GM12878 (cell line): ENCODE results near the gene BORCS6. TPM values are rescaled to one million over a fixed set of nuclear protein-coding genes. Genes with fewer than 3 reads are reported as not detected.

Experiments
- ASH2L ChIP-seq: fragments of 300-600, 200-600 bp; sonication (generic); IDR thresholded peaks from 2 replicates; pipeline ENCODE4 v1.6.1; 2017; ENCODE audit warnings: low read depth, mild to moderate bottlenecking, borderline replicate concordance
- BRCA1 ChIP-seq: IDR thresholded peaks from 2 replicates; pipeline ENCODE4 v1.6.1; 2011; ENCODE audit warnings: low read depth, low read length, improper control_type of control experiment
- HDAC6 ChIP-seq: fragments of 200-600 bp; sonication (generic); IDR thresholded peaks from one replicate; pipeline ENCODE4 v1.8.0; 2017; ENCODE audit warnings: antibody characterized with exemption; ENCODE audit not compliant: unreplicated experiment
- JUNB ChIP-seq: IDR thresholded peaks from 2 replicates; pipeline ENCODE4 v1.6.1; 2016; ENCODE audit warnings: antibody characterized with exemption, mild to moderate bottlenecking
- MTA2 ChIP-seq: fragments of 450-650 bp; IDR thresholded peaks from 2 replicates; pipeline ENCODE4 v1.6.1; 2016; ENCODE audit warnings: low read depth, mild to moderate bottlenecking, moderate library complexity
- MXI1 ChIP-seq: fragments of 150-350 bp; IDR thresholded peaks from 2 replicates; pipeline ENCODE4 v1.6.1; 2011; ENCODE audit warnings: low read depth, mild to moderate bottlenecking, inconsistent platforms, low read length, improper control_type of control experiment
- NRF1 ChIP-seq: conservative IDR thresholded peaks from 2 replicates; pipeline ENCODE4 v1.6.1; 2011; ENCODE audit warnings: mild to moderate bottlenecking, low read depth, low read length, improper control_type of control experiment
- PAX5 ChIP-seq: IDR thresholded peaks from 2 replicates; pipeline ENCODE4 v1.6.1; 2011; ENCODE audit warnings: low read depth, low read length, borderline replicate concordance
- POLR2AphosphoS5 ChIP-seq: IDR thresholded peaks from 2 replicates; pipeline ENCODE4 v1.6.1; 2011; ENCODE audit warnings: mild to moderate bottlenecking, low read length, inconsistent platforms
- SIX5 ChIP-seq: IDR thresholded peaks from 2 replicates; pipeline ENCODE4 v1.6.1; 2011; ENCODE audit warnings: mild to moderate bottlenecking, low read depth, low read length, moderate library complexity; ENCODE audit not compliant: severe bottlenecking
- STAT3 ChIP-seq: IDR thresholded peaks from 2 replicates; pipeline ENCODE4 v1.6.1; 2011; ENCODE audit warnings: low read depth, low read length, improper control_type of control experiment
- ZNF622 ChIP-seq: fragments of 450-650 bp; IDR thresholded peaks from 2 replicates; pipeline ENCODE4 v1.6.1; 2017; ENCODE audit warnings: mild to moderate bottlenecking, inconsistent platforms
- polyA plus RNA-seq, 11 experiments: library from polyadenylated mRNA; depleted of rRNA in 4 of 11; unstranded in 6 of 11; stranded (reverse) in 5 of 11; fragments of >200 nt; fragmentation: Nextera tagmentation in 4 of 11; fragmentation: Illumina TruSeq in 1 of 11; extraction: Ambion mirVana in 4 of 11; extraction: Trizol in 1 of 11; gene quantifications; 1 replicate in 1 of 11; 2 replicates in 10 of 11; pipeline versions ENCODE4 v1.2.1 to v1.2.3, GENCODE V29; 2011 to 2016; ENCODE audit warnings: inconsistent platforms in 2 of 11, missing spikeins in 2 of 11, low read depth in 1 of 11
- total RNA-seq, 4 experiments: library from RNA; depleted of rRNA in 3 of 4; stranded (reverse); fragments of >200 nt in 3 of 4; fragmentation: Illumina TruSeq in 1 of 4; extraction: Trizol in 1 of 4; gene quantifications; 2 replicates each; pipeline versions ENCODE4 v1.2.1 to v1.2.3, GENCODE V29; 2013 to 2021
- TF ChIP-seq, protein P1 (sequence below): IDR thresholded peaks from 2 replicates; pipeline ENCODE4 v1.6.1; 2012; ENCODE audit warnings: improper control_type of control experiment, low read depth, low read length; ENCODE audit not compliant: insufficient replicate concordance
- TF ChIP-seq, protein P2 (sequence below): fragments of 450-650 bp; IDR thresholded peaks from 2 replicates; pipeline ENCODE4 v1.6.1; 2017; ENCODE audit warnings: low read depth, mild to moderate bottlenecking, moderate library complexity
- TF ChIP-seq, protein P3 (sequence below): fragments of 450-650 bp; IDR thresholded peaks from 2 replicates; pipeline ENCODE4 v1.6.1; 2017; ENCODE audit warnings: mild to moderate bottlenecking, low read depth, inconsistent platforms; ENCODE audit not compliant: poor library complexity, severe bottlenecking
- TF ChIP-seq, protein P4 (sequence below): fragments of 450-650 bp; IDR thresholded peaks from 2 replicates; pipeline ENCODE4 v1.6.1; 2017; ENCODE audit warnings: antibody characterized with exemption, mild to moderate bottlenecking, moderate library complexity

BORCS6 gene
- total and polyA plus RNA-seq, 10 of the 15 experiments (the other 5 are each of a cell fraction or from before 2014, with no cell fraction given): 0.37 to 14.1 (median 6.7) TPM

DNA sequence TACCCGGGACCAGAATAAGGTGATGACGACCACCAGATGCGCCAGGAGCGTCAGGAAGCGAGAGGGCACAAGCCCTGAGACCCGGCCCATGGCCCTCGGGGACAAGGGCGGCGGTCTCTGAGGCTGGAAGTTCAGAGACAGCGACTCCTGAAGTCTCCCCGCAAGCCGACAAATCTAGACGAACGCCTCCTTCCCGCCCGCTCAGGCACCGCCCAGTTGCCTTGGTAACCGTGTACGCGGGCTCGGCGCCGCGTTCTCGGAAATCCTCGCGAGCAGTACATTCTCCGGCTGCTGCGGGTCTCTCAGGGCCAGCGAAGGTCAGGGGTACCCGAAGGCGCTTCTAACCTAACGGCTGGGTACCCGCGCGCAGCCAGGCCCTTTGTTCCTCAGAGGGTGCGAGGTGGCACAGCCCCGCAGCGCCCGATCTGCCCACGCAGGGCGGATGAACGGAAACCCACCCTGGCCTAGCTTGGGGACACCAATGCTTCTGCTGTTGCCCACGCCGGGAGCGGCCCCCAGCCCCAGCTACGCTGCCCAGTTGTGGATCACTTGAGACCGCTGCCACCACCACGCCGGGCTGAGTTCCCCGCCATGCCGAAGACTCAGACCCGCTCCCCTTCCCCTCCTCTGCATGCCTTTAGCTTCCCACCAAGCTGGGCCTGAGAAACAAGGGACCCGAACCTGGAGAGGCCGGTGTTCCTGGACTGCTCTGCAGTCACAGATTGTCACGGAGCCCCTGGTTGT lies 13.6 kb downstream of the BORCS6 start, which contains the start of gene TMEM107 (continued):
- TF ChIP-seq, protein P1, sequence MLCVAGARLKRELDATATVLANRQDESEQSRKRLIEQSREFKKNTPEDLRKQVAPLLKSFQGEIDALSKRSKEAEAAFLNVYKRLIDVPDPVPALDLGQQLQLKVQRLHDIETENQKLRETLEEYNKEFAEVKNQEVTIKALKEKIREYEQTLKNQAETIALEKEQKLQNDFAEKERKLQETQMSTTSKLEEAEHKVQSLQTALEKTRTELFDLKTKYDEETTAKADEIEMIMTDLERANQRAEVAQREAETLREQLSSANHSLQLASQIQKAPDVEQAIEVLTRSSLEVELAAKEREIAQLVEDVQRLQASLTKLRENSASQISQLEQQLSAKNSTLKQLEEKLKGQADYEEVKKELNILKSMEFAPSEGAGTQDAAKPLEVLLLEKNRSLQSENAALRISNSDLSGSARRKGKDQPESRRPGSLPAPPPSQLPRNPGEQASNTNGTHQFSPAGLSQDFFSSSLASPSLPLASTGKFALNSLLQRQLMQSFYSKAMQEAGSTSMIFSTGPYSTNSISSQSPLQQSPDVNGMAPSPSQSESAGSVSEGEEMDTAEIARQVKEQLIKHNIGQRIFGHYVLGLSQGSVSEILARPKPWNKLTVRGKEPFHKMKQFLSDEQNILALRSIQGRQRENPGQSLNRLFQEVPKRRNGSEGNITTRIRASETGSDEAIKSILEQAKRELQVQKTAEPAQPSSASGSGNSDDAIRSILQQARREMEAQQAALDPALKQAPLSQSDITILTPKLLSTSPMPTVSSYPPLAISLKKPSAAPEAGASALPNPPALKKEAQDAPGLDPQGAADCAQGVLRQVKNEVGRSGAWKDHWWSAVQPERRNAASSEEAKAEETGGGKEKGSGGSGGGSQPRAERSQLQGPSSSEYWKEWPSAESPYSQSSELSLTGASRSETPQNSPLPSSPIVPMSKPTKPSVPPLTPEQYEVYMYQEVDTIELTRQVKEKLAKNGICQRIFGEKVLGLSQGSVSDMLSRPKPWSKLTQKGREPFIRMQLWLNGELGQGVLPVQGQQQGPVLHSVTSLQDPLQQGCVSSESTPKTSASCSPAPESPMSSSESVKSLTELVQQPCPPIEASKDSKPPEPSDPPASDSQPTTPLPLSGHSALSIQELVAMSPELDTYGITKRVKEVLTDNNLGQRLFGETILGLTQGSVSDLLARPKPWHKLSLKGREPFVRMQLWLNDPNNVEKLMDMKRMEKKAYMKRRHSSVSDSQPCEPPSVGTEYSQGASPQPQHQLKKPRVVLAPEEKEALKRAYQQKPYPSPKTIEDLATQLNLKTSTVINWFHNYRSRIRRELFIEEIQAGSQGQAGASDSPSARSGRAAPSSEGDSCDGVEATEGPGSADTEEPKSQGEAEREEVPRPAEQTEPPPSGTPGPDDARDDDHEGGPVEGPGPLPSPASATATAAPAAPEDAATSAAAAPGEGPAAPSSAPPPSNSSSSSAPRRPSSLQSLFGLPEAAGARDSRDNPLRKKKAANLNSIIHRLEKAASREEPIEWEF: no peak
- TF ChIP-seq POLR2AphosphoS5: 0 out of 2 replicates have a peak, but pooled peaks have one; percentile 28
- TF ChIP-seq, protein P2, sequence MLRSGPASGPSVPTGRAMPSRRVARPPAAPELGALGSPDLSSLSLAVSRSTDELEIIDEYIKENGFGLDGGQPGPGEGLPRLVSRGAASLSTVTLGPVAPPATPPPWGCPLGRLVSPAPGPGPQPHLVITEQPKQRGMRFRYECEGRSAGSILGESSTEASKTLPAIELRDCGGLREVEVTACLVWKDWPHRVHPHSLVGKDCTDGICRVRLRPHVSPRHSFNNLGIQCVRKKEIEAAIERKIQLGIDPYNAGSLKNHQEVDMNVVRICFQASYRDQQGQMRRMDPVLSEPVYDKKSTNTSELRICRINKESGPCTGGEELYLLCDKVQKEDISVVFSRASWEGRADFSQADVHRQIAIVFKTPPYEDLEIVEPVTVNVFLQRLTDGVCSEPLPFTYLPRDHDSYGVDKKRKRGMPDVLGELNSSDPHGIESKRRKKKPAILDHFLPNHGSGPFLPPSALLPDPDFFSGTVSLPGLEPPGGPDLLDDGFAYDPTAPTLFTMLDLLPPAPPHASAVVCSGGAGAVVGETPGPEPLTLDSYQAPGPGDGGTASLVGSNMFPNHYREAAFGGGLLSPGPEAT: no peak
- no peak for TF ChIP-seq ASH2L
- no peak for TF ChIP-seq NRF1
- no peak for TF ChIP-seq ZNF622
- TF ChIP-seq, protein P3, sequence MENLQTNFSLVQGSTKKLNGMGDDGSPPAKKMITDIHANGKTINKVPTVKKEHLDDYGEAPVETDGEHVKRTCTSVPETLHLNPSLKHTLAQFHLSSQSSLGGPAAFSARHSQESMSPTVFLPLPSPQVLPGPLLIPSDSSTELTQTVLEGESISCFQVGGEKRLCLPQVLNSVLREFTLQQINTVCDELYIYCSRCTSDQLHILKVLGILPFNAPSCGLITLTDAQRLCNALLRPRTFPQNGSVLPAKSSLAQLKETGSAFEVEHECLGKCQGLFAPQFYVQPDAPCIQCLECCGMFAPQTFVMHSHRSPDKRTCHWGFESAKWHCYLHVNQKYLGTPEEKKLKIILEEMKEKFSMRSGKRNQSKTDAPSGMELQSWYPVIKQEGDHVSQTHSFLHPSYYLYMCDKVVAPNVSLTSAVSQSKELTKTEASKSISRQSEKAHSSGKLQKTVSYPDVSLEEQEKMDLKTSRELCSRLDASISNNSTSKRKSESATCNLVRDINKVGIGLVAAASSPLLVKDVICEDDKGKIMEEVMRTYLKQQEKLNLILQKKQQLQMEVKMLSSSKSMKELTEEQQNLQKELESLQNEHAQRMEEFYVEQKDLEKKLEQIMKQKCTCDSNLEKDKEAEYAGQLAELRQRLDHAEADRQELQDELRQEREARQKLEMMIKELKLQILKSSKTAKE: no peak
- TF ChIP-seq, protein P4, sequence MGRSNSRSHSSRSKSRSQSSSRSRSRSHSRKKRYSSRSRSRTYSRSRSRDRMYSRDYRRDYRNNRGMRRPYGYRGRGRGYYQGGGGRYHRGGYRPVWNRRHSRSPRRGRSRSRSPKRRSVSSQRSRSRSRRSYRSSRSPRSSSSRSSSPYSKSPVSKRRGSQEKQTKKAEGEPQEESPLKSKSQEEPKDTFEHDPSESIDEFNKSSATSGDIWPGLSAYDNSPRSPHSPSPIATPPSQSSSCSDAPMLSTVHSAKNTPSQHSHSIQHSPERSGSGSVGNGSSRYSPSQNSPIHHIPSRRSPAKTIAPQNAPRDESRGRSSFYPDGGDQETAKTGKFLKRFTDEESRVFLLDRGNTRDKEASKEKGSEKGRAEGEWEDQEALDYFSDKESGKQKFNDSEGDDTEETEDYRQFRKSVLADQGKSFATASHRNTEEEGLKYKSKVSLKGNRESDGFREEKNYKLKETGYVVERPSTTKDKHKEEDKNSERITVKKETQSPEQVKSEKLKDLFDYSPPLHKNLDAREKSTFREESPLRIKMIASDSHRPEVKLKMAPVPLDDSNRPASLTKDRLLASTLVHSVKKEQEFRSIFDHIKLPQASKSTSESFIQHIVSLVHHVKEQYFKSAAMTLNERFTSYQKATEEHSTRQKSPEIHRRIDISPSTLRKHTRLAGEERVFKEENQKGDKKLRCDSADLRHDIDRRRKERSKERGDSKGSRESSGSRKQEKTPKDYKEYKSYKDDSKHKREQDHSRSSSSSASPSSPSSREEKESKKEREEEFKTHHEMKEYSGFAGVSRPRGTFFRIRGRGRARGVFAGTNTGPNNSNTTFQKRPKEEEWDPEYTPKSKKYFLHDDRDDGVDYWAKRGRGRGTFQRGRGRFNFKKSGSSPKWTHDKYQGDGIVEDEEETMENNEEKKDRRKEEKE: no peak
- TF ChIP-seq MTA2: 0 out of 2 replicates have a peak, but pooled peaks have one; percentile 13
- peak; percentile 5 for TF ChIP-seq SIX5
- no peak for TF ChIP-seq HDAC6
- TF ChIP-seq BRCA1: peak; percentile 75
- peak; percentile 89 for TF ChIP-seq MXI1
- no peak for TF ChIP-seq STAT3
- TF ChIP-seq PAX5: 0 out of 2 replicates have a peak, but pooled peaks have one; percentile 2
- TF ChIP-seq JUNB: no peak
